ENCODE results near the gene SATB1. TPM values are rescaled to one million over a fixed set of nuclear protein-coding genes. Genes with fewer than 3 reads are reported as not detected.

Gene SATB1
- polyA plus RNA-seq, 1 donor: 27.2 TPM

GRCh38 chr3:18419232-18419631 lies 5.9 kb downstream of the SATB1 start:
- Histone ChIP-seq H3K4me1 (ENCODE audit: control insufficient read depth, insufficient read depth, low read length) (peaks cover 10% of the 10 kb centered on the region), H3K36me3 (ENCODE audit: control insufficient read depth, insufficient read depth, low read length) (peaks cover 36% of the 10 kb centered on the region), H3K9me3 (ENCODE audit: control insufficient read depth, low read depth, low read length) (no peaks in the 10 kb centered on the region), H3K27ac (ENCODE audit: low read length) (no peak overlapping the region), H3K27me3 (ENCODE audit: control insufficient read depth, insufficient read depth, low read length) (no peaks in the 10 kb centered on the region), H3K4me3 (ENCODE audit: low read length) (no peak overlapping the region)
- no peak for DNase-seq
- WGBS (ENCODE audit: insufficient coverage, low lambda C conversion rate): 57% methylated on average over 1 of the region's 4 CpGs

- DNase-seq: no peak
- peaks cover 40% of the 10 kb centered on the region for H3K36me3 ChIP-seq (ENCODE audit: control insufficient read depth, insufficient read depth, low read length)
- no peaks in the 10 kb centered on the region for H3K9me3 ChIP-seq (ENCODE audit: control insufficient read depth, low read depth, low read length)
- H3K27ac ChIP-seq (ENCODE audit: low read length): no peak overlapping the region
- no peaks in the 10 kb centered on the region for H3K27me3 ChIP-seq (ENCODE audit: control insufficient read depth, insufficient read depth, low read length)
- WGBS (ENCODE audit: insufficient coverage, low lambda C conversion rate): 95% methylated on average over 4 of the region's 10 CpGs
- peaks cover 8% of the 10 kb centered on the region for H3K4me1 ChIP-seq (ENCODE audit: control insufficient read depth, insufficient read depth, low read length)
- H3K4me3 ChIP-seq (ENCODE audit: low read length): no peak overlapping the region
Measured at GRCh38 chr3:18417904-18418572, 7.1 kb downstream of the SATB1 start.

DNA sequence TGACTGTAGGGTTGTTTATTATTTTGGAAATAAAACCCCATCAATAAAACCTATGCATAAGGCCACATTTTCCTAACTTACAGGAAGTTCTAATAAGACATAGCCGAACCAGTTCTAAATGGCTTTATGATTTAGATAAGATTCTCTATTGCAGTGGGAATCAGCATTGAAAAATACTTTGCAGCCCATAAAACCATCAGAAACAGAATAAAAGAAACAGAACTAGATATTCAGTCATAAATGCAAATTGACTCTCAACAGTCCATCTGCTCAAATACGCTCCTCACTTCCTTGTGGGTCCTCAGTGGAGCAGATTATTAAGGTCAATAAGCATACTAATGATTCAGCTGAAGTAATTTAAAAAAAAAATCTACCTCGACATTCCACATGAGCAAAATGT lies 8.8 kb downstream of the SATB1 start:
- WGBS (ENCODE audit: insufficient coverage, low lambda C conversion rate): 47% methylated on average over 2 of the region's 3 CpGs
- Histone ChIP-seq H3K9me3 (ENCODE audit: control insufficient read depth, low read depth, low read length) (no peaks in the 10 kb centered on the region), H3K36me3 (ENCODE audit: control insufficient read depth, insufficient read depth, low read length) (peaks cover 45% of the 10 kb centered on the region), H3K4me1 (ENCODE audit: control insufficient read depth, insufficient read depth, low read length) (peaks cover 6% of the 10 kb centered on the region), H3K27me3 (ENCODE audit: control insufficient read depth, insufficient read depth, low read length) (no peaks in the 10 kb centered on the region), H3K27ac (ENCODE audit: low read length) (no peak overlapping the region), H3K4me3 (ENCODE audit: low read length) (no peak overlapping the region)
- DNase-seq: no peak

GRCh38 chr3:18415839-18416238 lies 9.3 kb downstream of the SATB1 start:
- no CpG with 5 or more reads among the region's 3 CpGs for WGBS (ENCODE audit: insufficient coverage, low lambda C conversion rate)
- Histone ChIP-seq H3K4me3 (ENCODE audit: low read length) (no peak overlapping the region), H3K27me3 (ENCODE audit: control insufficient read depth, insufficient read depth, low read length) (no peaks in the 10 kb centered on the region), H3K9me3 (ENCODE audit: control insufficient read depth, low read depth, low read length) (no peaks in the 10 kb centered on the region), H3K27ac (ENCODE audit: low read length) (no peak overlapping the region), H3K4me1 (ENCODE audit: control insufficient read depth, insufficient read depth, low read length) (peaks cover 6% of the 10 kb centered on the region), H3K36me3 (ENCODE audit: control insufficient read depth, insufficient read depth, low read length) (peaks cover 44% of the 10 kb centered on the region)
- DNase-seq: no peak

DNA sequence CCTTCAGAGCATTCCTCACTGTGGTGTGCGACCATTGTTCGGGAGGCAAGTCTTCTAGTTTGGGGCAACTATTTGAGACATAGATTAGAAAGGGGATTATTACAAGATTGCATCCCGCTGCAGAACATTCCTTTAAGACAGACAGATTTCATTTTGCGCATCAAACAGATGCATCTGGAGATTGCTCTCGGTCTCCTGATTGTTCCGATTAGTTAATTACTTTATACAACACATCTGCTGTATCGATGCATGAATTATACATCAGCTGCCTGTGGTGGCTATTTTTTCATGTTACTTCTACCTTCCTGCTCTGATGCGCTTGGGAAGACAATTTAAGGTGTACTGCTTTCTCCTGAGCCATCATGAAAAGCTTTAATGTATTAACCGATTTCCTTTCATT lies 10.0 kb downstream of the SATB1 start:
- Histone ChIP-seq H3K36me3 (ENCODE audit: control insufficient read depth, insufficient read depth, low read length) (peaks cover 37% of the 10 kb centered on the region), H3K4me1 (ENCODE audit: control insufficient read depth, insufficient read depth, low read length) (peaks cover 6% of the 10 kb centered on the region), H3K27me3 (ENCODE audit: control insufficient read depth, insufficient read depth, low read length) (no peaks in the 10 kb centered on the region), H3K9me3 (ENCODE audit: control insufficient read depth, low read depth, low read length) (no peaks in the 10 kb centered on the region), H3K4me3 (ENCODE audit: low read length) (no peak overlapping the region), H3K27ac (ENCODE audit: low read length) (no peak overlapping the region)
- WGBS (ENCODE audit: insufficient coverage, low lambda C conversion rate): 100% methylated on average over 5 of the region's 9 CpGs
- no peak for DNase-seq

DNA sequence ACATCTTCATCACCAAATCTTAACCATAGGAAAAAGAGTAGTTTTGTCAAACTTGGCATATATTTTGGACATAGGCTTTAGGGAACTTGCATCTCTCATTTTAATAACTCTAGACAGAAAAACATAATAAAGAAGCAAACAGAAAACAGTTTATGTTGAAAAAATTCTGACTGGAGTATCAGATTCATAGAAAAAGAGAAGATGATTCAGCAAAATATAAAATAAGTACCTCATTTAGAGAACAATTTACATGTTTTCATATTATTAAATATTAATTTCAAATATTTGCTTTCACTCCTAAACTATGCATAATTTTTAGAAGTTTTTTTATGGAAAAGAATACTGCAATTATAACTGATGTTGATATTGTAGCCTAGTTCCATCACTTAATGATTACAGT lies 12.5 kb downstream of the SATB1 start:
- Histone ChIP-seq H3K9me3 (ENCODE audit: control insufficient read depth, low read depth, low read length) (no peaks in the 10 kb centered on the region), H3K4me3 (ENCODE audit: low read length) (no peak overlapping the region), H3K27ac (ENCODE audit: low read length) (no peak overlapping the region), H3K27me3 (ENCODE audit: control insufficient read depth, insufficient read depth, low read length) (no peaks in the 10 kb centered on the region), H3K4me1 (ENCODE audit: control insufficient read depth, insufficient read depth, low read length) (peaks cover 6% of the 10 kb centered on the region), H3K36me3 (ENCODE audit: control insufficient read depth, insufficient read depth, low read length) (peaks cover 30% of the 10 kb centered on the region)
- DNase-seq: no peak

GRCh38 chr3:18411541-18411940 lies 13.6 kb downstream of the SATB1 start:
- WGBS (ENCODE audit: insufficient coverage, low lambda C conversion rate): 100% methylated on average over 1 of the region's 2 CpGs
- Histone ChIP-seq H3K27me3 (ENCODE audit: control insufficient read depth, insufficient read depth, low read length) (no peaks in the 10 kb centered on the region), H3K27ac (ENCODE audit: low read length) (no peak overlapping the region), H3K4me3 (ENCODE audit: low read length) (no peak overlapping the region), H3K9me3 (ENCODE audit: control insufficient read depth, low read depth, low read length) (no peaks in the 10 kb centered on the region), H3K4me1 (ENCODE audit: control insufficient read depth, insufficient read depth, low read length) (peaks cover under 1% of the 10 kb centered on the region), H3K36me3 (ENCODE audit: control insufficient read depth, insufficient read depth, low read length) (peaks cover 25% of the 10 kb centered on the region)
- no peak for DNase-seq

GRCh38 chr3:18410205-18410604 lies 14.9 kb downstream of the SATB1 start:
- H3K9me3 ChIP-seq (ENCODE audit: control insufficient read depth, low read depth, low read length): no peaks in the 10 kb centered on the region
- DNase-seq: no peak
- H3K4me3 ChIP-seq (ENCODE audit: low read length): no peak overlapping the region
- peaks cover 16% of the 10 kb centered on the region for H3K36me3 ChIP-seq (ENCODE audit: control insufficient read depth, insufficient read depth, low read length)
- no CpG with 5 or more reads among the region's 6 CpGs for WGBS (ENCODE audit: insufficient coverage, low lambda C conversion rate)
- no peak overlapping the region for H3K27ac ChIP-seq (ENCODE audit: low read length)
- no peaks in the 10 kb centered on the region for H3K27me3 ChIP-seq (ENCODE audit: control insufficient read depth, insufficient read depth, low read length)
- H3K4me1 ChIP-seq (ENCODE audit: control insufficient read depth, insufficient read depth, low read length): no peaks in the 10 kb centered on the region

- Histone ChIP-seq H3K27me3 (ENCODE audit: control insufficient read depth, insufficient read depth, low read length) (no peaks in the 10 kb centered on the region), H3K4me3 (ENCODE audit: low read length) (no peak overlapping the region)
- WGBS (ENCODE audit: insufficient coverage, low lambda C conversion rate): 100% methylated on average over 1 of the region's 2 CpGs
Measured at GRCh38 chr3:18409266-18409665, 15.9 kb downstream of the SATB1 start.

DNA sequence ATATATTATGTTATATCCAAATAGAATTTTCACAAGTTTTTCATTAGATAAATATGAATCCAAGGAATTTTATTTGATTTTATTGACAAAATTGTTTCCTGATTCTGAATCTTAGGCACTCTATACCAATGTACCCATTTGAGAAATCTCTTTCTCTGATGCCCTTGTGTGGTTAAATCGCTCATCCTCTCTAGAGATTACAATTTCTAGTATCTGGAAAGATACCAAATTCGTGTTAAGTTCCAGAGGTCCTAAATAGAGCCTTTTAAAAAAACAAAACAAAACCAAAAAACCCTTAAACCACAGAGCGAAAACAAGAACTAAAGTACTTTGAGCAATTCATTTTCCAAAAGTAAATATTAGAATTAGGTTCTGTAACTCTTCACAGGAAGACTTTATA lies 20.0 kb downstream of the SATB1 start:
- H3K27me3 ChIP-seq (ENCODE audit: control insufficient read depth, insufficient read depth, low read length): no peaks in the 10 kb centered on the region
- H3K9me3 ChIP-seq (ENCODE audit: control insufficient read depth, low read depth, low read length): no peaks in the 10 kb centered on the region
- no peak for DNase-seq
- no peak overlapping the region for H3K27ac ChIP-seq (ENCODE audit: low read length)
- no CpG with 5 or more reads among the region's 3 CpGs for WGBS (ENCODE audit: insufficient coverage, low lambda C conversion rate)
- no peaks in the 10 kb centered on the region for H3K36me3 ChIP-seq (ENCODE audit: control insufficient read depth, insufficient read depth, low read length)
- no peak overlapping the region for H3K4me3 ChIP-seq (ENCODE audit: low read length)
- no peaks in the 10 kb centered on the region for H3K4me1 ChIP-seq (ENCODE audit: control insufficient read depth, insufficient read depth, low read length)

More at GRCh38 chr3:18409266-18409665, 15.9 kb downstream of the SATB1 start:
- Histone ChIP-seq H3K9me3 (ENCODE audit: control insufficient read depth, low read depth, low read length) (no peaks in the 10 kb centered on the region), H3K4me1 (ENCODE audit: control insufficient read depth, insufficient read depth, low read length) (no peaks in the 10 kb centered on the region), H3K27ac (ENCODE audit: low read length) (no peak overlapping the region), H3K36me3 (ENCODE audit: control insufficient read depth, insufficient read depth, low read length) (peaks cover 9% of the 10 kb centered on the region)
- DNase-seq: no peak

DNA sequence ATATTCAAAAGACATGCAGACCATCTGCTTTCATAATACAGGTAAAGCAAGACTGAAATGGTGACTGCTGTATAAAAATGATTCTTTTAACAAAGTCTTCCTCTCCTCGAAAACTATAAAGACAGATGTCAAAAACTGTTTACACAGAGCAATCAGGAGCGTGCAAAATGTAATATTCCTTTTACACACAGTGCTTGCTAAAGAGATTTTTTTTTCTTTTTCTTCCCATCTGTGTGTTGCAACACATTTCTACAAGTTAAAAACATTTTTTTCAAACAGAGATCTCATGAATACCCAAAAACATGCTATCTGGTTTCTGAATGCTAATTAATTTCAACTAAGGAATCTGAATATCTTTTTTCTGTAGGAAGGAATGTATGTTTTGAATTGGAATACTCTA lies 22.1 kb downstream of the SATB1 start:
- Histone ChIP-seq H3K4me3 (ENCODE audit: low read length) (no peak overlapping the region), H3K9me3 (ENCODE audit: control insufficient read depth, low read depth, low read length) (no peaks in the 10 kb centered on the region), H3K36me3 (ENCODE audit: control insufficient read depth, insufficient read depth, low read length) (no peaks in the 10 kb centered on the region), H3K27ac (ENCODE audit: low read length) (no peak overlapping the region), H3K27me3 (ENCODE audit: control insufficient read depth, insufficient read depth, low read length) (no peaks in the 10 kb centered on the region), H3K4me1 (ENCODE audit: control insufficient read depth, insufficient read depth, low read length) (no peaks in the 10 kb centered on the region)
- 71% methylated on average over 2 of the region's 2 CpGs for WGBS (ENCODE audit: insufficient coverage, low lambda C conversion rate)
- no peak for DNase-seq
